IMR-90 (cell line): ENCODE measurements around the gene NCAM1. TPM values are rescaled to one million over a fixed set of nuclear protein-coding genes. Genes with fewer than 3 reads are reported as not detected.

Source experiments
- ATAC-seq: fragments of 200-7000 bp; cut with Tn5 transposase; 2 replicates; pipeline ENCODE4 v1.9.1; 2020; ENCODE audit warnings: low read depth, mild to moderate bottlenecking, moderate library complexity
- BruUV-seq: library from RNA; stranded (reverse); fragments of 400-500 nt; replicated peaks from 2 replicates; lab custom pipeline; 2021; lab: Mats Ljungman, UMichigan
- CTCF ChIA-PET: fragments of 300-600 bp; formaldehyde crosslinking; extraction: SDS; loops from one replicate; lab custom pipeline; 2021; ENCODE audit warnings: antibody characterized with exemption; lab: Yijun Ruan, JAX
- POLR2A ChIA-PET: fragments of 300-600 bp; sonication (Branson Sonifier 250); formaldehyde crosslinking; loops from one replicate; lab custom pipeline; 2022; ENCODE audit warnings: antibody characterized with exemption; ENCODE audit not compliant: unreplicated experiment; lab: Charles Lee
- DNase-seq: peaks from one replicate; pipeline ENCODE4 v3.0.0; 2013
- H2AFZ ChIP-seq: replicated peaks from 2 replicates; pipeline ENCODE3; 2013; ENCODE audit warnings: low read length, mild to moderate bottlenecking; ENCODE audit not compliant: poor library complexity
- H2AK5ac ChIP-seq: 2 replicates; pipeline ENCODE4 v1.6.1; 2013; ENCODE audit warnings: low read depth, low read length, inconsistent platforms
- H2AK9ac ChIP-seq: replicated peaks from 2 replicates; pipeline ENCODE3; 2013; ENCODE audit warnings: mild to moderate bottlenecking, low read depth, low read length, moderate library complexity; ENCODE audit not compliant: poor library complexity
- H2BK120ac ChIP-seq: 2 replicates; pipeline ENCODE4 v1.6.1; 2013; ENCODE audit warnings: low read depth, low read length, inconsistent platforms
- H2BK15ac ChIP-seq: 3 replicates; pipeline ENCODE4 v1.6.1; 2013; ENCODE audit warnings: low read depth, low read length, inconsistent platforms
- H2BK20ac ChIP-seq: 2 replicates; pipeline ENCODE4 v1.6.1; 2013; ENCODE audit warnings: low read depth, mild to moderate bottlenecking, inconsistent platforms, low read length, moderate library complexity
- H2BK5ac ChIP-seq: 2 replicates; pipeline ENCODE4 v1.6.1; 2013; ENCODE audit warnings: mild to moderate bottlenecking, low read depth, low read length, inconsistent platforms; ENCODE audit not compliant: poor library complexity, severe bottlenecking
- H3K14ac ChIP-seq: replicated peaks from 2 replicates; pipeline ENCODE4 v1.6.1; 2013; ENCODE audit warnings: low read depth, low read length, inconsistent platforms
- H3K18ac ChIP-seq: 2 replicates; pipeline ENCODE4 v1.6.1; 2013; ENCODE audit warnings: low read depth, low read length, control low read depth
- H3K23ac ChIP-seq: 2 replicates; pipeline ENCODE4 v1.6.1; 2013; ENCODE audit warnings: low read depth, low read length, inconsistent platforms
- H3K27ac ChIP-seq: 2 replicates; pipeline ENCODE4 v1.5.1; 2013; ENCODE audit warnings: mild to moderate bottlenecking, control low read depth, low read length; ENCODE audit not compliant: insufficient read depth
- H3K27me3 ChIP-seq: 2 replicates; pipeline ENCODE4 v1.6.1; 2013; ENCODE audit warnings: low read length; ENCODE audit not compliant: control insufficient read depth, insufficient read depth
- H3K36me3 ChIP-seq: 2 replicates; pipeline ENCODE4 v1.6.1; 2013; ENCODE audit warnings: low read length, mixed read lengths; ENCODE audit not compliant: control insufficient read depth, insufficient read depth
- H3K4ac ChIP-seq: 2 replicates; pipeline ENCODE4 v1.6.1; 2013; ENCODE audit warnings: low read depth, low read length, inconsistent platforms
- H3K4me1 ChIP-seq: 2 replicates; pipeline ENCODE4 v1.6.1; 2013; ENCODE audit warnings: low read length, mixed read lengths; ENCODE audit not compliant: control insufficient read depth, insufficient read depth
- H3K4me2 ChIP-seq: 2 replicates; pipeline ENCODE4 v1.6.1; 2013; ENCODE audit warnings: low read depth, mild to moderate bottlenecking, control low read depth, low read length, moderate library complexity
- H3K4me3 ChIP-seq: 2 replicates; pipeline ENCODE4 v1.5.1; 2013; ENCODE audit warnings: low read depth, mild to moderate bottlenecking, control low read depth, low read length, moderate library complexity; ENCODE audit not compliant: insufficient read depth
- H3K56ac ChIP-seq: 2 replicates; pipeline ENCODE4 v1.6.1; 2013; ENCODE audit warnings: low read length, inconsistent platforms; ENCODE audit not compliant: insufficient read depth; ENCODE audit errors: extremely low read depth
- H3K79me1 ChIP-seq, 2 experiments: 2 replicates each; pipeline ENCODE4 v1.6.1; 2013; ENCODE audit warnings: low read length in 2 of 2, inconsistent platforms in 1 of 2, low read depth in 1 of 2
- H3K9ac ChIP-seq: 2 replicates; pipeline ENCODE4 v1.6.1; 2013; ENCODE audit warnings: low read depth, low read length, control low read depth
- H3K9me1 ChIP-seq: 2 replicates; pipeline ENCODE4 v1.6.1; 2013; ENCODE audit warnings: low read length, inconsistent platforms; ENCODE audit not compliant: insufficient read depth
- H3K9me3 ChIP-seq: 2 replicates; pipeline ENCODE4 v1.6.1; 2013; ENCODE audit warnings: low read length; ENCODE audit not compliant: control insufficient read depth, insufficient read depth
- H4K20me1 ChIP-seq: 2 replicates; pipeline ENCODE4 v1.6.1; 2013; ENCODE audit warnings: low read length, inconsistent platforms; ENCODE audit not compliant: insufficient read depth
- H4K5ac ChIP-seq: 2 replicates; pipeline ENCODE4 v1.6.1; 2013; ENCODE audit warnings: mild to moderate bottlenecking, low read depth, low read length, control low read depth
- H4K8ac ChIP-seq, 2 experiments: 2 replicates each; pipeline ENCODE4 v1.6.1; 2013; ENCODE audit warnings: low read depth in 2 of 2, low read length in 2 of 2, control low read depth in 1 of 2, inconsistent platforms in 1 of 2
- H4K91ac ChIP-seq: 2 replicates; pipeline ENCODE4 v1.6.1; 2013; ENCODE audit warnings: low read depth, low read length, inconsistent platforms; ENCODE audit not compliant: insufficient read depth
- BHLHE40 ChIP-seq: fragments of 150-350 bp; IDR thresholded peaks from 2 replicates; pipeline ENCODE4 v1.6.1; 2016; ENCODE audit warnings: mild to moderate bottlenecking, low read depth, low read length
- FOS ChIP-seq: fragments of 150-350 bp; IDR thresholded peaks from 2 replicates; pipeline ENCODE4 v1.6.1; 2016; ENCODE audit warnings: low read depth, low read length
- MAZ ChIP-seq: IDR thresholded peaks from 2 replicates; pipeline ENCODE4 v1.6.1; 2012; ENCODE audit warnings: low read depth, mild to moderate bottlenecking, low read length, improper control_type of control experiment, moderate library complexity, borderline replicate concordance
- RFX5 ChIP-seq: IDR thresholded peaks from 2 replicates; pipeline ENCODE4 v1.8.0; 2012; ENCODE audit warnings: low read depth, mild to moderate bottlenecking, low read length, moderate library complexity
- SMC3 ChIP-seq: fragments of 150-350 bp; IDR thresholded peaks from 2 replicates; pipeline ENCODE4 v1.6.1; 2016; ENCODE audit warnings: low read depth, mild to moderate bottlenecking, antibody characterized with exemption, low read length, moderate library complexity
- WGBS, 2 experiments: methylation state at CpG; one replicate each; pipeline versions ENCODE4 v1.1.5 to v1.1.7; 2013; ENCODE audit warnings: missing lambda C conversion rate in 2 of 2; ENCODE audit not compliant: insufficient read length in 1 of 2; ENCODE audit errors: extremely low coverage in 2 of 2; 5-methylcytosine and 5-hydroxymethylcytosine counted together
- dilution Hi-C: fragments of 300-500 bp; cut with HindIII; formaldehyde crosslinking; loops from one replicate; pipeline ENCODE4 v1.14.3; 2018; ENCODE audit warnings: low sequenced_read_pairs; ENCODE audit not compliant: unreplicated experiment
- in situ Hi-C: fragments of 300-500 bp; cut with MboI; formaldehyde crosslinking; loops from 3 replicates; pipeline ENCODE4 v1.14.3; 2019; ENCODE audit warnings: low sequenced_read_pairs, inconsistent platforms, mixed read lengths
- intact Hi-C: fragments of 100-400 bp; cut with micrococcal nuclease; formaldehyde crosslinking; loops from 2 replicates; pipeline ENCODE4 v1.10.0; 2022
- polyA plus RNA-seq, 3 experiments: library from polyadenylated mRNA; depleted of rRNA; stranded (reverse); fragments of >200 nt; gene quantifications; 2 replicates each; pipeline ENCODE4 v1.2.3, GENCODE V29; 2012; ENCODE audit warnings: low replicate concordance in 1 of 3
- total RNA-seq: library from RNA; depleted of rRNA; stranded (reverse); fragments of >200 nt; gene quantifications from 2 replicates; pipeline ENCODE4 v1.2.3, GENCODE V29; 2012

Gene NCAM1
- total and polyA plus RNA-seq, 2 of the 4 experiments (the other 2 are of a cell fraction) = 0.09 to 0.18 TPM

GRCh38 chr11:113083571-113083970 is 122.4 kb downstream of the NCAM1 start:
- H3K9ac ChIP-seq = no peak overlapping the region
- no peak overlapping the region for H3K14ac ChIP-seq
- H4K5ac ChIP-seq = no peak overlapping the region
- POLR2A ChIA-PET = no interaction called here
- H3K27me3 ChIP-seq = no peaks in the 10 kb centered on the region
- H2BK5ac ChIP-seq = no peak overlapping the region
- no peak for TF ChIP-seq BHLHE40
- TF ChIP-seq FOS = no peak
- no peak for TF ChIP-seq MAZ
- no peak for TF ChIP-seq SMC3
- TF ChIP-seq RFX5 = no peak
- H4K8ac ChIP-seq = no peak overlapping the region
- H4K20me1 ChIP-seq = no peaks in the 10 kb centered on the region
- ATAC-seq (no peak), DNase-seq (no peak)
- no peak overlapping the region for H2BK20ac ChIP-seq
- no peak overlapping the region for H3K27ac ChIP-seq
- dilution Hi-C loops = no loop called here
- H2BK15ac ChIP-seq = no peak overlapping the region
- in situ Hi-C loops = no loop called here
- CTCF ChIA-PET = no interaction called here
- H3K18ac ChIP-seq = no peak overlapping the region
- H3K36me3 ChIP-seq = no peaks in the 10 kb centered on the region
- no TSS peak for BruUV-seq
- no peak overlapping the region for H3K4me3 ChIP-seq
- H3K4me2 ChIP-seq = no peak overlapping the region
- H3K79me1 ChIP-seq = no peaks in the 10 kb centered on the region
- H2AK5ac ChIP-seq = no peak overlapping the region
- H2BK120ac ChIP-seq = no peak overlapping the region
- H4K91ac ChIP-seq = no peak overlapping the region
- no peak overlapping the region for H2AFZ ChIP-seq
- no peaks in the 10 kb centered on the region for H3K4me1 ChIP-seq
- H3K9me3 ChIP-seq = no peaks in the 10 kb centered on the region
- H3K23ac ChIP-seq = no peak overlapping the region
- no peak overlapping the region for H3K56ac ChIP-seq
- intact Hi-C loops = no loop called here
- no peak overlapping the region for H2AK9ac ChIP-seq
- H3K4ac ChIP-seq = no peak overlapping the region
- no peaks in the 10 kb centered on the region for H3K9me1 ChIP-seq
- no CpG with 5 or more reads among the region's 3 CpGs for WGBS, 2 experiments
